22Rv1 (cell line): ENCODE data around the gene CLSTN2.

Experiments used
- H3K27ac ChIP-seq: fragments of 450-650 bp; 2 replicates; pipeline ENCODE4 v1.5.1; 2017
- CTCF ChIP-seq: fragments of 450-650 bp; IDR thresholded peaks from 2 replicates; pipeline ENCODE4 v1.5.1; 2017; ENCODE audit warnings: mild to moderate bottlenecking
- ZFX ChIP-seq: fragments of 450-650 bp; IDR thresholded peaks from 2 replicates; pipeline ENCODE4 v1.6.1; 2017; ENCODE audit warnings: antibody characterized with exemption, borderline replicate concordance

Gene CLSTN2

DNA sequence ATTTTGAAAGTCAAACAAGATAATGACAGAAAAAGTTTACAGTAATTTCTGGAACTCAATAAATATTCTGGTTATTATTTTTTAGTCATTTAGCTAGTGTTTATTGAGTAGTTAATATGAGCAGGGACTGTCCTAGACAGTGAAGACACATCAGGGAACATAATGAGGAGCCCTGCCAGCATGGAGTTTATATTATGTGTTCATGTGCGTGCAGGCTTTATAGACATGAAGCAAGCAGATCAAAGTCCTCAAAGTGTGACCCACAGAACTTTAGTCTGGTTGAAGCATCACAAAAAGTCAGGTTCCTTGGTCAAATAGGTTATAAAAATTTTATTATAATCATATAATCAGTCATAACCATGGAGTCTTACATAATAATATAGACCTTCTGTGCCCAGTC, 289.3 kb downstream of the CLSTN2 start:
- TF ChIP-seq CTCF (no peak), ZFX (no peak)
- H3K27ac ChIP-seq: no peak overlapping the region

GRCh38 chr3:140225996-140226395, 291.0 kb downstream of the CLSTN2 start:
- no peak overlapping the region for H3K27ac ChIP-seq
- TF ChIP-seq CTCF: no peak
- TF ChIP-seq ZFX: no peak

GRCh38 chr3:140233702-140234101, 298.7 kb downstream of the CLSTN2 start:
- H3K27ac ChIP-seq: no peak overlapping the region
- TF ChIP-seq ZFX: no peak
- no peak for TF ChIP-seq CTCF

GRCh38 chr3:140234256-140234655, 299.3 kb downstream of the CLSTN2 start:
- TF ChIP-seq ZFX: no peak
- no peak for TF ChIP-seq CTCF
- H3K27ac ChIP-seq: no peak overlapping the region

GRCh38 chr3:140236836-140237501, 302.0 kb downstream of the CLSTN2 start:
- TF ChIP-seq ZFX (no peak), CTCF (no peak)
- H3K27ac ChIP-seq: no peak overlapping the region

DNA sequence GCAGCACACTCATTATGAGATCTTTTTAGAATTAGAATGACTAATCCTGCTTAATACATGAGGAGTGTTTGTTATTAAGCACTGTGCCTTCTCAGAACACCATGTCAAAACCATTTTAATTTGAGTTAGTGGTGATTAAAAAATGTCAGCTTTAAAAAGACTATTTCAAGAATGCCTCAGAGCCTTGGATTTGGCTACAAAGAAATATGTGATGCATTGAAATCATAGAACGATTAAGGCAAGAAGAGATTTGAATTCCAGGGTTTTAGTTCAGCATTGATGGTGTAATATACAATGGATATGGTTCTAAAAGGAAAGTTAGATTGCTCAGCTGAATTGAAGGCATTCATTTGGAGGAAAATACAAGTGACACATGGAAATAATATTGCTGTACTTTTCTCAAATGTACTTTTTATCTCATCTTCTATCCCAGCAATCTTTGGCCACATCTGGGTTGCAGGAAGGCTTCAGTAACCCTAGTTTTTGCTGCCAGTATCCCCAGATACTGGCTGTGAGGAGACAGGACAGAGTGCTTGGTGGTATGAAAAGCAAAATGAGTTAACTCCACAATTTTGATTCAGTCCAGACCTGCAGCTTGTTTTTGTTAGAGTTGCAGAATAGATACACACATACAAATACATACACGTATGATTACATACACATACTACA, 303.8 kb downstream of the CLSTN2 start:
- TF ChIP-seq CTCF (no peak), ZFX (no peak)

GRCh38 chr3:140242818-140243276, 307.9 kb downstream of the CLSTN2 start:
- H3K27ac ChIP-seq: no peak overlapping the region
- TF ChIP-seq ZFX (no peak), CTCF (no peak)

More for the DNA sequence above, 303.8 kb downstream of the CLSTN2 start:
- no peak overlapping the region for H3K27ac ChIP-seq
